GM12892 (cell line): ENCODE data around the gene ADGRF1.

Experiments used
- POLR2A ChIP-seq: IDR thresholded peaks from 2 replicates; pipeline ENCODE4 v1.6.1; 2011; ENCODE audit warnings: low read depth, low read length, control low read depth
- POLR2AphosphoS5 ChIP-seq: IDR thresholded peaks from 2 replicates; pipeline ENCODE4 v1.6.1; 2011; ENCODE audit warnings: low read depth, low read length, control low read depth
- TAF1 ChIP-seq: IDR thresholded peaks from 2 replicates; pipeline ENCODE4 v1.6.1; 2011; ENCODE audit warnings: low read depth, mild to moderate bottlenecking, control low read depth, low read length, borderline replicate concordance

DNA sequence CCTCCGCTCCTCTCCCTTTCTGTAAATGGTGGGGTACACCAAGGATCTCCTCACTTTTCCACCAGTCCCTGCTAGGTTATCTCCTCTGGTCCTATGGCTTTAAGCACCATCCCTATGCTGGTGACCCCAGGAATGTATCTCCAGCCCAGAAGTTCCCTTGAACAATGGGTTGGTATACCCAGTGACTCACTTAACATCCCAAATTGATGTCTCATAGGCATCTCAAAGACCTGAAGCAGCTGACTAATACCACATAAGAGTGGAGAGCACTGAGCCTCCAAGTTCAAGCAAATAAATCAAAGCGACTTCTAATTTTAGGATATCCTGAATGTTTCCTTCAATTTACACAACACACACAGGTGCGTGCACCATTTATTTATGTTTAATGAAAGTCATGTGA is 48.3 kb downstream of the ADGRF1 start:
- TF ChIP-seq POLR2AphosphoS5 = no peak
- no peak for TF ChIP-seq POLR2A
- no peak for TF ChIP-seq TAF1
